Measurements from ENCODE around the gene HBM.
"Not testable (repeated sequence)": the region's sequence is repeated elsewhere in the genome, so short reads cannot be mapped to it uniquely, and the experiment has no call there.

DNA sequence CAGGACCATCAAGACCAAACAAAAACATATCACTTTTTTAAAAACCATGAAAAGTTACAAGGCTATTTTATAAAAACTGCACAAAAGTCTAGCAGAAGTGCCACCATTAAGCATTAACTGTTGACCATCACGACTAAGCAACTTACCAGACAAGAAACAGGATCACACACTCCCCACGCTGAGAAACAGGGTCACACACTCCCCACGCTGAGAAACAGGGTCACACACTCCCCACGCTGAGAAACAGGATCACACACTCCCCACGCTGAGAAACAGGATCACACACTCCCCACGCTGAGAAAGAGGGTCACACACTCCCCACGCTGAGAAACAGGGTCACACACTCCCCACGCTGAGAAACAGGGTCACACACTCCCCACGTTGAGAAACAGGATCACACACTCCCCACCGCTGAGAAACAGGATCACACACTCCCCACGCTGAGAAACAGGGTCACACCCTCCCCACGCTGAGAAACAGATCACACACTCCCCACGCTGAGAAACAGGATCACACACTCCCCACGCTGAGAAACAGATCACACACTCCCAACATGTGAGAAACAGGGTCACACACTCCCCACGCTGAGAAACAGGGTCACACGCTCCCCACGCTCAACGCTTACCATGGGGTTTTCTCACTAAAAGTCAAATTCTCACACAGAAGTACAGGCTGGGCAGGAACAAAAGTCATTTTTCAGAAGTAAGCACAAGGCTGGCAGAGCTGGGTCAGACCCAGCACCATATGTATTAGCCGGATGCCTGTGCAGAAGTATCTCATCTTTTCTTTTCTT lies 42.0 kb upstream of the HBM start:
- not testable (repeated sequence) for TF ChIP-seq CTCF (IDR thresholded peaks at IDR 0.05); REST (IDR thresholded peaks at IDR 0.05; ENCODE audit: insufficient read depth in 1 of 2, low read depth in 2 of 2, low read length in 1 of 2); TCF7L2 (IDR thresholded peaks at IDR 0.05; ENCODE audit: low read depth, low read length); SIN3A (IDR thresholded peaks at IDR 0.05; ENCODE audit: borderline replicate concordance, insufficient read depth, low read depth, low read length); POLR2AphosphoS5 (IDR thresholded peaks at IDR 0.05; ENCODE audit: low read depth, low read length)
